ENCODE results near the gene NT5E.

NT5E gene

GRCh38 chr6:85460154-85460920 lies 10.5 kb downstream of the NT5E start:
- peak; percentile 77 for DNase-seq (ENCODE audit: low spot score)

- no peak for DNase-seq (ENCODE audit: low spot score)
Measured at GRCh38 chr6:85460921-85461797, 11.3 kb downstream of the NT5E start.

GRCh38 chr6:85461798-85462170 lies 11.9 kb downstream of the NT5E start:
- no peak for DNase-seq (ENCODE audit: low spot score)

GRCh38 chr6:85462673-85463072 lies 12.8 kb downstream of the NT5E start:
- DNase-seq (ENCODE audit: low spot score), result no peak

GRCh38 chr6:85463621-85464259 lies 13.9 kb downstream of the NT5E start:
- DNase-seq (ENCODE audit: low spot score), result no peak

- DNase-seq (ENCODE audit: low spot score), result peak; percentile 96
Measured at GRCh38 chr6:85464260-85464644, 14.4 kb downstream of the NT5E start.

GRCh38 chr6:85464722-85465150 lies 14.9 kb downstream of the NT5E start:
- DNase-seq (ENCODE audit: low spot score), result peak; percentile 100

GRCh38 chr6:85465762-85466161 lies 15.9 kb downstream of the NT5E start:
- no peak for DNase-seq (ENCODE audit: low spot score)

GRCh38 chr6:85468326-85468725 lies 18.4 kb downstream of the NT5E start:
- no peak for DNase-seq (ENCODE audit: low spot score)

- DNase-seq (ENCODE audit: low spot score), result no peak
Measured at GRCh38 chr6:85469276-85470022, 19.6 kb downstream of the NT5E start.

- DNase-seq (ENCODE audit: low spot score), result no peak
Measured at GRCh38 chr6:85470023-85470410, 20.1 kb downstream of the NT5E start.

- no peak for DNase-seq (ENCODE audit: low spot score)
Measured at GRCh38 chr6:85472744-85473143, 22.9 kb downstream of the NT5E start.

- no peak for DNase-seq (ENCODE audit: low spot score)
Measured at GRCh38 chr6:85473748-85474147, 23.9 kb downstream of the NT5E start.

GRCh38 chr6:85476532-85476931 lies 26.6 kb downstream of the NT5E start:
- DNase-seq (ENCODE audit: low spot score), result no peak

- DNase-seq (ENCODE audit: low spot score), result no peak
Measured at GRCh38 chr6:85479208-85479607, 29.3 kb downstream of the NT5E start.

- no peak for DNase-seq (ENCODE audit: low spot score)
Measured at GRCh38 chr6:85482206-85482904, 32.5 kb downstream of the NT5E start.

GRCh38 chr6:85482905-85483700 lies 33.2 kb downstream of the NT5E start:
- DNase-seq (ENCODE audit: low spot score), result peak; percentile 69

GRCh38 chr6:85483846-85484245 lies 34.0 kb downstream of the NT5E start:
- DNase-seq (ENCODE audit: low spot score), result no peak

GRCh38 chr6:85484948-85485347 lies 35.1 kb downstream of the NT5E start:
- no peak for DNase-seq (ENCODE audit: low spot score)

- no peak for DNase-seq (ENCODE audit: low spot score)
Measured at GRCh38 chr6:85490516-85491248, 40.8 kb downstream of the NT5E start.

Measured in kidney capillary endothelial cell (primary cell).